Retinal pigment epithelial cell (primary cell): ENCODE results near the gene TTC16.

ENCODE experiments used
- DNase-seq: peaks from one replicate; pipeline ENCODE4 v3.0.0-alpha.2; 2010; ENCODE audit warnings: low read depth
- H3K4me3 ChIP-seq: 2 replicates; pipeline ENCODE4 v1.5.1; 2011; ENCODE audit warnings: mild to moderate bottlenecking, low read length, control low read depth, moderate library complexity
- CTCF ChIP-seq: conservative IDR thresholded peaks from 2 replicates; pipeline ENCODE4 v1.5.1; 2011; ENCODE audit warnings: low read depth, low read length, control low read depth, inconsistent platforms

TTC16 gene

GRCh38 chr9:127712867-127713266 lies 3.0 kb upstream of the TTC16 start:
- TF ChIP-seq CTCF, result no peak
- DNase-seq, result no peak
- H3K4me3 ChIP-seq, result no peak overlapping the region

- peak overlapping the region; percentile 88 for H3K4me3 ChIP-seq
- DNase-seq, result no peak
- no peak for TF ChIP-seq CTCF
Observed at GRCh38 chr9:127714020-127714750, 1.7 kb upstream of the TTC16 start.

GRCh38 chr9:127714951-127715469 lies 869 bp upstream of the TTC16 start:
- TF ChIP-seq CTCF, result no peak
- DNase-seq, result no peak
- H3K4me3 ChIP-seq, result peak overlapping the region; percentile 88

GRCh38 chr9:127716412-127716811 lies 533 bp downstream of the TTC16 start:
- no peak overlapping the region for H3K4me3 ChIP-seq
- TF ChIP-seq CTCF, result no peak
- no peak for DNase-seq

- no peak overlapping the region for H3K4me3 ChIP-seq
- no peak for TF ChIP-seq CTCF
- no peak for DNase-seq
Observed at GRCh38 chr9:127717766-127718165, 1.9 kb downstream of the TTC16 start.

GRCh38 chr9:127720031-127720864 lies 4.4 kb downstream of the TTC16 start:
- DNase-seq, result no peak
- no peak overlapping the region for H3K4me3 ChIP-seq
- TF ChIP-seq CTCF, result no peak
